Ecto neural progenitor cell (in vitro differentiated cells): ENCODE results near the gene ZNF423.

Experiments used
- DNase-seq: peaks from one replicate; pipeline ENCODE4 v3.0.0-alpha.2; 2018; ENCODE audit warnings: low spot score

The ZNF423 gene

DNA sequence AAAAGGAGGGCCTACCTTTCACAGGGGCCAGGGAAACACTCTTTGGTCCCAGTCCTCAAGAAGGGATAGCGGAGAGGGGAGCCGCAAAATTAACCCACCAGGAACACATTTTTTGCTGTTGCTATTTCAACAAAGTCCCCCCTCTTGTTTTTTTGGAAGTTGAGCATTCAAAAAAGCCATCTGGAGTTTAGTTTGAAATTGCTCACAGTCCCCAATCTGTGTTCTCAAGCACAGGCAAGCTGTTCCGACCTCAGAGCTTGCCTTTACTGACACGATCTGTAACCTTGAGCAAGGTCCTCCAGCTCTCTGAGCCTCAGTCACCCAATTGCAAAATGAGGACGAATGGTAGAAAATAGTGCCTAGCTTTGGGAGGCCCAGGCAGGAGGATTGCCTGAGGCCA, 131.1 kb downstream of the ZNF423 start:
- DNase-seq = no peak

DNA sequence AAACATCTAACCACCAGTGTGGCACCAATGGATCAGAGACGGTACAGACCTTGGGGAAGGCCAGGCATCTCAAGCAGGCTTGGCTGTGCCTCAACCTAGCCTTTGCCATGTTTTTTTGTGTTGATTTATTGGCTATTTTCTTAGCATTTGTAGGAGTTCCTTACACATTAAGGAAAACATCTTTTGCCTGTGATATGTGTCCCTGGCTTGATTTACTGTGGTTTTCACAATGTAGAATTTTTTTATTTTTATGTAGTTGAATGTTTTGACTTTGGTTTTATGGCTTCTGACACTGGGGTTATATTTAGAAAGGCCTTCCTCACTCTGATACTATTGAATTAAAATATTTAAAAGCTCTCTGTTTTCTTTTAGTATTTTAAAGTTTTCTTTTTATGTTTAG, 132.6 kb downstream of the ZNF423 start:
- DNase-seq = no peak

DNA sequence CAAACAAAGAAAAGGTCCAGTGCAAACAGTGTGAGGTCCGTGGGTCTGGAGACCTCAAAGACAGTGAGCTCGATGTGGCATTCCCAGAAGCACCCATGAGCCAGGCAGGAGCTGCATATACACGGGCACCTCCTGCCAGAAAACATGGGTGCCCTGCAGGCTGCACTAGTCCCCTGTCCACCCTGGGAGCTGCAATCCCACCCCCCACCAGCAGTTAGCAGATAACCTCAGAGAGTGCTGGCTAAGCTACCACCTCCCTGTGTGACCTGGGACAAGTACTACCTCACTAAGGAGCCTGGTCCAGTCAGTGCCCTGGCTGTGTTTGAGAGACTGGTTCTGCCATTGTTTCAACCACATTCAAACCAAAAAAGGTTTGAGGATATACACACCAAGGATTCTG, 135.7 kb downstream of the ZNF423 start:
- DNase-seq = no peak

DNA sequence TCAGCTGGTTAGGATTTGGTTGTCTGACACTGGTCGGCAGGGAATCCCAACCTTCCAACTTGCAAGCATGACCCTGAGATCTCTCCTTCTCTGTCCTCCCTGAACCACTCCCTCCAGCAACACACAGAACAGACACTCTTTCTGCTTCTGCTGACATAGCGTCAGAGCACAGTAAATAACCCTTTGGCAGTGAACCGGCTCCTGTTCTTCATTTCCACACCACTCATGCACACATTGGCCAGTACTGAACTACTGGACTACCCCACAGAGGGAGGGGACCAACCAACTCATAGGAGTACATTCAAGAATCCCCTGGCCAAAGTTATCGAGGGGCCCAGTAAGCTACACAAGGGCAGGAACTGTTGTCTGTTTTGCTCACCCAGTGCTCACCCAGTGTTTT, 138.2 kb downstream of the ZNF423 start:
- no peak for DNase-seq

DNA sequence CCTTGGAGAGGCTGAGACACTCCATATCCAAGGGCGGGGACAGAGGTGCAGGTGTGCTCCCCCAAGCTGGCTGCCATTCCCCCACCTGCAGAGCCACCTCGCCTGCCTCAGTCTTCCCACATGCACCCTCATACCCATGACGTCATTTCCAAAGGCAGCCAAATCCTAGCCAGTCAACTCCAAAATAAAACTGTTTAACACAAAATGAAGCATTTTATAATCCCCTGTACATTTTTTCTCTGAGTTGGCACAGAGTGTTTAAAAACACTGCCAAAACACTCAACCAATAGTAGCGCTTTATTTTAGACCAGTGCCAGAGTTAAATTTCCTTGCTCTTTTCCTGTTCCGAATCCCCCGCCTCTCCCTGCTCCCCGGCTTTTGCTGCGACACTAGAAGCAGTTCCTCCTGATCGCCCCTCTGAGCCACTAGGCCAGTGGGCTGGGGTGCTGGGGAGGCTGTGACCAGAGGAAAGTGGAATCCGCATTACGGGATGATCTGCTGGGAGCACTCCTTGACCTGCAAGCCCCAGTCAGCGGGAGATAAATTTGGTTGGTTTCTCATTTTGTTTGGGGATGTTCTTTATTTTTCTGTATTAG, 139.5 kb downstream of the ZNF423 start:
- DNase-seq = no peak

DNA sequence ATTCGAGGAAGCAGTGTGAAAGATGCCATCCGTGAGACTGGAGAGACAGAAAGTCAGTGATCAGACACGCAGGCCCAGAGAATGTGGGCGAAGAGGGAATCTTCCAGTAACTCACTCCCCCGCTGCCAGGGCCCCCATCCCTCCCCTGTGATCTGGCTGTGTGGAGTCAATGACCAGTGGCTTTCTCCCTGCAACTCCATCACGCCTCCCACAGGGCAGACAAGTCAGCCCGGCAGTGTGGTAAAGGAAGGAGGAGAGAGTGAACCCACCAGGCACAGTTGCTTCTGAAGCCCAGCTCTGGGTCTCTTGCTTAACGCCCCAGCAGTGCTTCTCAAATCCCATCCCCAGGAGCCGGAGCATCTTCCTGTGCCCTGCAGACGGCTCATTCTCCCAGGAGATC, 142.1 kb downstream of the ZNF423 start:
- no peak for DNase-seq

DNA sequence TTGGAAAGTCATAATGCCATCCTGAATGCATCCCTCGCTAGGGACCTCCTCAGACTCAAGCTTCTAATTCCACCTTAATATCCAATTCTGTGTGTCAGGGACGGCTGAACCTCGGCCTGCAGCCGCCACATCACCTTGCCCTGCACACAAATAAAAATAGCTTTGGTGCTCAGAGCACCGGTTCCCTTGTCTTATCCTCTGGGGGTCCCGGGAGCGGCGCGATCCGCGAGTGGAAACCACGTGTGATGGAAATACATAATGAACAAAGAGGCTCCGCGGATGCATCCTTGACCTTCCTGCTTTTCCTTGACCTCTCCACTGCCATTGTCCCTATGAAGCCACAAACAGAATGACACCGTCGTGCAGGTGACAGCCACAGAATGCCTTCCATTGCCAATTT, 143.4 kb downstream of the ZNF423 start:
- no peak for DNase-seq

DNA sequence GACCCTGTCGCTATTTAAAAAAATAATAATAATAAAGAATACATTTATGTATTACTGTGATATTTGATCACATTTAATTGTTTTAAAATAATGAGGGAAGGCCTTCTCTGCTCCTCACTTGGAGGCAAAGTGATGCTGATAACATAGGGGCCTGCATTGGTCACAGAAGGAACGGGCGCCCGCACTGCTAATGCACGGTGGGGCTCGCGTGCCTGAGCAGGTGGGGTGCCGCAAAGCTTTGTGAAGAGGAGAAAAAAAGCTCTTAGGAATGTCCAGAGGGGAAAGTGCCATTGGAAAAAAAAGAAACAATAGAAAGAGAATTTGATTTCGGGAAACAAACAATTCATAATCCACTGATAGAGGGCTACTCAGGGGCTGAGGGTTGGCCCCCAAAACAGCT, 143.8 kb downstream of the ZNF423 start:
- DNase-seq = no peak

DNA sequence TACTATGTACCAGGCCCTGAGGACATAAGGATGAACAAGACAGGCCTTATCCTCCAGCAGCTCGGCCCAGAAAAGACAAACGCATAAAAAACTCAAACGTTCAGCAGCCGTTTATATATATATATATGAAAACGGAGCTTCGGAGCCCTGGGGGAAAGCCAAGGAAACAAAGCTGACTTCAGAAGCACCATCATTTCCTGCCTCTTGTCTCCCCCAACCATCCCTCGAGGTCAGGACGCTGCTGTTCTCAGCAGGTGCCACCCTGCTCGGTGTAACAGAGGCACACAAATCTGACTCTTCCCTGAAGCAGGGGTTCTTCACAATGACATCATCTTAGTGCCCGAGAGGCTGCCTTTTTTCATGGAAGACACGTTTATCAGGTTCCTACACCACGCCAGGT, 146.9 kb downstream of the ZNF423 start:
- DNase-seq = no peak

DNA sequence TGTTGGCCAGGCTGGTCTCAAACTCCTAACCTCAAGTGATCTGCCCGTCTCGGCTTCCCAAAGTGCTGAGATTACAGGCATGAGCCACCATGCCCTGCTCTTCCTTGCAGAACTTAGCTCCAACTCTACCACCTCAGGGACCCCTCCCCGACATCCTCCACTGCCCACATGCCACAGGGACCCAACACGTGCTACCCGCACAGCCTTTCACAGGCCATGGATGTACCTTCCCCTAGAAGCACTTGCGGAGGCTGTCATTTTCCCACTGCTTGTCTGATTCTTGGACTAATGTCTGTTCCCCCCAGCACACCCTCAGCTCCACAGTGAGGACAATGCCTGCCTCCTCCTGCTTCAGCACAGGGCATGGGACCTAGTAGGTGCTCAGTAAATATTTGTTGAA, 147.4 kb downstream of the ZNF423 start:
- DNase-seq = no peak

DNA sequence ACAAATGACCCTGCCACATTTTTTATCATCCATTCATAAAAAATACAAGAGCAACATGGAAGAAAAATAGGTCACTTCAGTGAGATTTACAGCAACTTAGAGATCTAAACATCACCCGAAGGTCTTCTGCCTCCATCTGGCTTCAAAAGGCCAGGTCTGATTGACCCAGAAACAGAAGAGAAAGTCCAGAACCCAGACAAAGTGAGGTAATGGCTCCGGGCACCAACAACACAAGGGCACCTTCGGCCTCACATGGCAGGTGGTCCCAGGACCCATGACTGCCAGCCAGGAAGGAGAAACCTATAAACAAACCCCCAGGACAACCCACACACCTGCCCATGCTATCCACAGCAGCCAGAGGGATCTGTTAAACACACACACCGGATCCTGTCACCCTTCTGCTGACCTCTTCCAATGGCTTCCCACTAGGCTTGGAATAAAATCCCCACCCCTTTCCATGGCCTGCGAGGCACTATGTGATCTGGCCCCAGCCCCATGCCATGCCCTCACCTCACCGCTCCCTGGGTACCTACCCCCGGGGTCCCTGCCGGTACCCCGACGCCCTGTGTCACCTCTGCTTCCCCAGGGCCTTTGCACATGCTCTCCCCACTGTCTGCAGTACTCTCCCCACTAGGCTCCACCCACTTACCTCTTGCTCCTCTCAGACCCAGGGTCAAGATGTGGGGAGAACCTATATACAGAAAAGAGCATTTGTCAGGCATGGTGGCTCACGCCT, 149.1 kb downstream of the ZNF423 start:
- DNase-seq = no peak

DNA sequence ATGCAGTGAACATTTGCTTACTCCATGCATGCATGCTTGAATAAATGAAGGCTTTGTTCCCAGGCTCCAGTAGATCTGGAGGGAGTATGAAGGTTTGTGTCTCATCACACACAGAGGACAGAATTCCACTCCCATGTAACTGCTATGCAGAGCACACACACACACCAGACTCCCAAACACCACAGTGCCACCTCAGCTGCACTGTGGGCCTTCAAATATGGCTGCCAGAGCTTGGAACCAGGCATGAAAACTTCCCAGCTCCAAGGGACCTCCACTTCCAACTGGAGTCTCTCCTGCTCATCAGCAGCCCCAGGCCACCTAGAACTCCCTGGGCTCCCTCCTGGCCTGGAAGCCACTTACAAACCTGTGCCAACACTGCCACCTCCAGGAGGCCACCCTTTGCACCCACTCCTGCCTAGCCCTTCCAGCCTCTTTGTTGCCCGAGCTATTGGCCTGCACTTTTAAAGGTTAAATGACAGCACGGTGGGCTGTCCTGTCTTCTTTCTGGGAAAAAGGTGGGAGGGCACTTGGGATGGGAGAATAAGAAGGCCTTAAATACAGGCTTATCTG, 151.2 kb downstream of the ZNF423 start:
- no peak for DNase-seq

DNA sequence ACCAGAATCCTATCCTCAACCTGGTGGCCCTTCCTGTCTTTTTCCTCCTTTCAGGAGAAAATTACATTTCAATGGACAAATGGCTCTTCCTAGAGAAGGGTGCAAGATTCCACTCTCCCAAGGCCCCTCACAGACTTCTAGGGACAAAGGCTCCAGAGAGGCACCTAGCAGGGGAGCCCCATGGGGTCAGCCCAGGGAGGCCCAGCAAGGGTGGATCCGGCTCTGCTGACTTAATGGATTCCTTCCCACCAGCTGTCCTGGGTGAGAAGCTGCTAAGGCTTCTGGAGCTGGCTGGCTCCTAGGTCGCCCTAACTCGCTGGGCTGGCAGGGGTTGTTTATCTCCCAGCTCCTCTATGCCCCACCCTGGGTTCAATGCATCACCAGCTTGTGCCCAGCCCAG, 152.4 kb downstream of the ZNF423 start:
- no peak for DNase-seq

DNA sequence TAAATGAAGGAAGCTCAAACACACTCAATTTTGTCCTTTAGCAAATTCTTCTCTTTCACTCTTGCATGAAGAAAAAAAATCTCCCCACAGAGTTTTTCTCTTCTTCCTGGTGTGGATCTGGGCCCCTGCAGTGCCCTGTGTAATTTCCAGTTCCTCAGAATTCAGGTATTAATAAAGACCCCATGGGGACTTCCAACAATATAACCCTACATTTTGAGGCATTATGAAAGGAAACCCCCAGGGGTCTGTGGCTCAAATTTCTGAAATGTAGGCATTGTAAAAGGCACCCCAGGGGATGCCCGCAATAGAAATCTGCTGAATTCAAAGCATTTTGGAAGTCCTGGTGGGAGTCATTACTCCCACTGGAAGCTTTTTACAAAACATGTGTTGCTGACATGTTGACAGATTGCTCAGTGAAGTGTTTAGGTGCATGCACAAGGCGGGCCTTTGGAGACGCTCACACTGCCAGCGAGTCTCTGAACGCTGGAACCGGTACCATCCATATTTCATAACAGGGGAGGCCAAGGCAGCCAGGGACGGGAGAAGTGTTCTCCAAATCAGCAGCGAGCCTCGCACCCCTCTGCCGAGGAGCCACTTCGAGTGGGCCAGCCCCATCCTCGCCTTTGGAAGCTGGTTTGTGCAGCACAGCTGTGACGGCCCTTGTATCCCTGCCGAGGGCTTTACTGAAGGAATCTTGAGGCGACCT, 154.0 kb downstream of the ZNF423 start:
- peak; percentile 87 for DNase-seq

DNA sequence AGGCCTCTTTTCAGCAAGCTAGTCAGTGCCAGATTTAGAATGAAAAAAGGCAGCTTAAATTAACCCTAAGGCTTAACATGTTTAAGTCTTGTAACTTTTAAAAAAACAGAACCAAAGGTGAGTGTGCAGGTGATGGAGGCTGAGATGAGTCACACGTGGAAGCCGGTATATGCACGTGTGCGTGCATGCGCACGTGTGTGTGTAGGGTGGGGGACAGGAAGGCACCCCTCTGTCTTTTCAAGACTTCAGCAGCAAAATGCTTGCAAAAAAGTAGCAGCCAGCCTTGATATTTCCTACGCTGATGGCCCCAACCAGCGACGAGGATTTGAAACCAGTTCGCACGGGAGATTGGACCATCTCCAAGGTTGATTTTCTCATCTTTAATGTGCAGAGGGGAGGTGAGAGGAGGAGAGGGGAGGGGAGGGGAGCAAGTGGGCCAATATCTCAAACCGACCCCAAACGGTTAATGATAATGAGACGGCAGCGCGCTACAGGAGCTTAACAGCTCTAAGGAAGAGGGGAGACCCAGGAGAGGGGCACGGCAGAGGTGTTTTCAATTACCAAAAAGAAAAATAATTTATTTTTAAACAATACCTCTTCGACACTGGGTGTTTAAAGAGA, 154.7 kb downstream of the ZNF423 start:
- no peak for DNase-seq

DNA sequence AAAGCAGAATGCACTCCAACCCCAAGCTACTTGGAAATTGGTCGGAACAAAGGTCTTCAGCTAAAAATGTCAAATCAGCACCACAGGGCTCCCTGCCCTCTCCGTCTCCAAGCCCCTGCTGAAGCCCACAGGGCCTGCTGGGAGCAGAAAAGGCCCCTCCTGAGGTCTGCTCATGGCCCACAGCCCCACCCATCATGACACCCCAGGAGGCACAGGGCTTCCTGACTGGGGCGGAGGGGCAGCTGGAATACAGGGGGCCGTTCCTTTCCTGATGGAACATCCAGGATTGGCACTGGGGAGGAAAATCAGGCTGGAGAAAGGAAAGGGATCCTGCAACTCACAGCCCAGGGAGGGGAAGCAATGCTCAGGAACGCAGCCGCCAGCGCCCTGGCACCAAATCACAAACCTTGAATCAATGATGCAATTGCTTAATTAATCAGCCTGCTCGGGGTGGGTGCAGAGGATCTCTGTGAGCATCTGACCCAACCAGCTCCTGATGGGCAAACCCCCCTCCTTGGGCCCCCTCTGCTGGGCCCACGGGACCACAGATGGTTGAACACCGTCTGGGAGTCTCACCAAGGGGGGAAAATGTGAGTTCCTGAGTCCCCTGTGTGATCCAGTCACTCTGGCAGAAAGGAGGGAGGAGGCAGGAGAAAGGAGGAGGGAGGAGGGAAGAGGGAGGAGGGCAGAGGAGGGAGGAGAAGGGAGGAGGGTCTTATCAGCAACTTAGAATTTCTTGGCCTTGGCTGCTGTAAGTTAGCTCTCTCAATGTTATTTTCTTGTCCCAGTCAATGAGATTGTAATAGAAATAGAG, 155.5 kb downstream of the ZNF423 start:
- no peak for DNase-seq

DNA sequence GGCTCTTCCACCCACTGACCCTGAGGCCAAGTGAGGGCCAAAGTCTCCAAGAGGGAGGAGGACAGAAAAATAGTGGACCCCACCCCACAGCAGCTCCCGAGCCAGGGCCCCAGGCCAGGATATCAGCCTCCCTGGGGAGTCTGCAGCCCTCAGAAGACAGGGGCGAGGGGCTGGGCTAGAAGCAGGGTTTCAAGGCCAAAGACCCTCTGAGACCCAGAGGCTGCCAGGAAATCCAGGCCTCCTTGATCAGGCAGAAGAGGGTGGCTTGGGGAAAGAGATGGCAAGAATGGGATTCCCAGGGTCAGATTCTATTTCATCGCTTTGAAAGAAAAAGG, 156.1 kb downstream of the ZNF423 start:
- DNase-seq = no peak

DNA sequence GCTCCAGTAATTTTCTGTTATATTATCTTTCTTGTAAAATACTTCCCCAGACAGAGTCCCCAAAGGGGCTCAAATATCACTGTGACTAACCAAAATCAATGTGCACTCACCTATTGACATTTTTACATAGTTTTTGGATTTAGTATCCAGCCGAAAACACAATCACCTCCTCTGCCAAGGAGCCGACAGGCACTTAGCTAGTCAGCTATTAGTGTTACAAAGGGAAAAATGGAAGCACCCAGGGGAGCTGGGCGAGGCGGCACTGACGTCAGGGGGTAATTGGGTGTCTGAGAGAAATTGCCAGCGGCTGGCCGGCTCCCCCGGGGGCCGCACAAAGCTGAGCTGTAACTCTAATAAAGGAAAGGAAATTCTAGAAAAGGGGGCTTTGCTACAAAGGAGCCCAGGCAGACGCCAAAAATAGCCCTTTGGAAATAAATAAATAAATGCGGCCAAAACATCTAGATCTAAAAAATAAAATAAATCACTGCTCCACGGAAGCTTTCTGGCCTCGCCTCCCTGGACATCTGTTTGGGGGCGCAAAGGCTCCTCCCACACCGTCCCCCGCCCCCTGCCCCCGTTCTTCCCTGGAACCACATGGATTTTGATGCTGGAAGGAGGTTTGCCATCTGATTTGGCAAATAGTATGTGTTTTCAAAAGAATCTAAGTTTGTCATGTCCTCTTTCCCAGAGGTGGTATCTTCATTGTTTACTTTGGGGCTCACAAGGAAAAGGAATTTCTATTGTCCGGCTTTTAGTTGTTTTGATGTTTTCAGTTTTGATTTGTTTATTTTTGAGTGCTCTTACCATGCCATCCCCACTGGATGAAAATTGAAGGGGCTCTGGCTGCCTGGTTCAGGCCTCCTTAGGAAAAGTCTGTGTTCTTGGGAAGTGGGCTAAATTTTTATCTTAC, 156.7 kb downstream of the ZNF423 start:
- DNase-seq = no peak

DNA sequence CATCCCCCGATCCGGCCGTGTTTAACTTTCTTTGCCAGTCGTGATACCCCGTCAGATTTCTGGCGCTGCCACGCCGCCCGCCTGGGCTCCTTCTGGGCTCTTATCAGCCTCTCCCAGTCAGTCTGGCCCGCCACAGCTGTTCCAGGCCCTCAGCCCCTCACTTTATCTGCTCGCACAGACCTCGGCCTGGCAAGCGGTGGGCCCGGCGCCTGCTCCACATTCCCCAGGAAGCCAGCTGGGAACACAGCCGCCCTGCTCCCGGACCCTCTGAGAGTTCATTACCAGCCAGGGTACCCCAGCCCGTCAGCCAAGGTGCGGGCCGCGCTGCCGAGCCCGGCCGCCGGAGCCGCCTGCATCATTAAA, 157.5 kb downstream of the ZNF423 start:
- DNase-seq = no peak

DNA sequence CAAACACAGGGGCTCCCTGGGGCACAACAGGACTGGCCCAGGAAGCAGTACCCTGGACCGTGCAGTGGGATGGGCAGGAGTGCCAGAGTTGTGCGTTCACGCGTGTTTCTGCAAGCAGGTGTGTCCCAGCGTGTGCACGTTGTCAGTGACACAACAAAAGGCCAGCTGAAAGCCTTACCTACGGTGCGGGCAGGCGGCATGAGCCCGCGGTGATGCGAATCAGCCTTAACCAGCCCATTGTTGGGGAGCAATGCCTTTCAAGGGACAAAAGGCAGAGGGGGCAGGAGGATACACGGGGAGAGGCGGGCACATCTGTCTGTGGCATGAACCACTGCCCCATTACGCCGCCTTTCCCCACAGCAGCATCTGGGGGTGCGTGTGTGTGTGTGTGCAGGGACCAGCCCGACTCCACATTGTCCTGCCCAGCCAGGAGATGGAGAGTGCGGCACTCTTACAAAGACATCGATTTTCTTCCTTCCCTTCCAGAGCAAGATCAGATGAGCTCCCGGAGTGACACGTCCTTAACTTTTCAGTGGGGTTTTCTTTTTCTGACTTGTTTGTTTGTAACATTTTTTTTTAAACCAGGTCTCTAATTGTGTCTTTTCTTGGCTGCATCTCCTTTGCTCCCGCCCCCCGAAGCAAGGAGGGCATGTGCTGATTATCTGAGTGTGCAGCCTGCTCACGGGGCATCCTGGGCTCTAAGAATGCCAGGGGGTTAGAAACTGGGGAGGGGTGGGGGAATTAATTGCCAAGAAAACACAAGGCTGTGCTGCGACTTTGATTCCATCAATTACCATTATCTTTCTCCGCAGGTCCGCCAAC, 158.1 kb downstream of the ZNF423 start:
- DNase-seq = no peak
